A549 (cell line): ENCODE results near the gene ZNF692.

Experiments used
- POLR2A ChIP-seq: IDR thresholded peaks from 2 replicates; pipeline ENCODE4 v1.6.1; 2012; ENCODE audit warnings: mild to moderate bottlenecking, low read length
- TF ChIP-seq, protein P1 (sequence below): fragments of >200 bp; sonication (Bioruptor Twin); formaldehyde crosslinking; IDR thresholded peaks from 3 replicates; pipeline ENCODE4 v1.5.1; 2016

DNA sequence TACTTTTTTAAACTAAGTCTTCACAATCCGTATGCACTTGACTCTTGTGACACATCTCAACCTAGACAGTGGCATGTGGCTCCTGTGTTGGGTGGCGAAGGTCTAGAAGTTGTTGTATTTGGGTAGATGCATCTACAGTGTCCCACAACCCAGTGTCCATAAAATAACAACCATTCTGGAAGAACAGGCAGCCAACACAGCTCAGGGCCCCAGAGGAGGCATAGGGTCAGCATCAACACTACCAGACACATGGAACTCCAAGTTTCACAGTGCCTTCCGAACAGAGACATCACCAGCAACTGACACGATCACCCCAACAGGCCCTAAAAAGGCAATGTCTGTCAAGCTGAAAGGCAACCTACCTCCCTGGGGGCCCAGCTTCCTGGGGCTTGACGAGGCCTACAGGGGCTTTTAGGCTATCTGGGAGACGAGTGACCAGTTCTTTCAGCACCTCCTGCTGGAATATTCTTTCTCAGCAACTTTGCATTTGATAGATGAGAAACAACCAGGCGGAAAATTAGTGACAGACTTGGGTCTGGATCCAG is 38.8 kb downstream of the ZNF692 start:
- TF ChIP-seq, protein P1, sequence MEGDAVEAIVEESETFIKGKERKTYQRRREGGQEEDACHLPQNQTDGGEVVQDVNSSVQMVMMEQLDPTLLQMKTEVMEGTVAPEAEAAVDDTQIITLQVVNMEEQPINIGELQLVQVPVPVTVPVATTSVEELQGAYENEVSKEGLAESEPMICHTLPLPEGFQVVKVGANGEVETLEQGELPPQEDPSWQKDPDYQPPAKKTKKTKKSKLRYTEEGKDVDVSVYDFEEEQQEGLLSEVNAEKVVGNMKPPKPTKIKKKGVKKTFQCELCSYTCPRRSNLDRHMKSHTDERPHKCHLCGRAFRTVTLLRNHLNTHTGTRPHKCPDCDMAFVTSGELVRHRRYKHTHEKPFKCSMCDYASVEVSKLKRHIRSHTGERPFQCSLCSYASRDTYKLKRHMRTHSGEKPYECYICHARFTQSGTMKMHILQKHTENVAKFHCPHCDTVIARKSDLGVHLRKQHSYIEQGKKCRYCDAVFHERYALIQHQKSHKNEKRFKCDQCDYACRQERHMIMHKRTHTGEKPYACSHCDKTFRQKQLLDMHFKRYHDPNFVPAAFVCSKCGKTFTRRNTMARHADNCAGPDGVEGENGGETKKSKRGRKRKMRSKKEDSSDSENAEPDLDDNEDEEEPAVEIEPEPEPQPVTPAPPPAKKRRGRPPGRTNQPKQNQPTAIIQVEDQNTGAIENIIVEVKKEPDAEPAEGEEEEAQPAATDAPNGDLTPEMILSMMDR = no peak
- TF ChIP-seq POLR2A = no peak
